Uterus (tissue), 2 donors: ENCODE data around the gene FMN1.

Experiments used
- POLR2A ChIP-seq, 2 donors: fragments of 450-650 bp; IDR thresholded peaks; one replicate each; pipeline ENCODE4 v1.6.1; 2016; ENCODE audit warnings: antibody characterized with exemption in 2 of 2, mild to moderate bottlenecking in 1 of 2, moderate library complexity in 1 of 2
- TF ChIP-seq, protein P1 (sequence below), 4 experiments: fragments of 200-600 bp in 2 of 4; fragments of 450-650 bp in 2 of 4; sonication (generic) in 2 of 4; IDR thresholded peaks; one replicate each; pipeline ENCODE4 v1.5.1; 2016 to 2019; ENCODE audit warnings: antibody characterized with exemption in 4 of 4, mild to moderate bottlenecking in 2 of 4, moderate library complexity in 1 of 4

DNA sequence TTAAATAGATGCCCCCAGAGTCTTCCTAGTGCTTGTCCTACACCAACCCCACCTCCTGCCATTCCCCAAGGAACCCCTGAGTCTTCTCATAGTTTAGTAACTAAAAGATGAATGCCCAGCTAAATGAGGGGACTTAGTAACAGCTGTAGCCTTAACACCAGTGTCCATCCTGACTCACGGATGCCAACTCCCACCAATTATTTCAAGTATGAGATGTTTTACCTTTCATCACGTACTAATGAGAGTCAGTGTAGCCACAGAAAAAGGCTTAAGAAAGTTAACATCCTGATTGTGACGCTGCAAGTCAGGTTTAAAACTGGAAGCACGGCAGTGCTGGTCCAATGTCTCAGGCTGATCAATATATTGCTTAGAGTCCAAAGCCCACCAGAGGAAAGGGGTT, 109.9 kb downstream of the FMN1 start:
- TF ChIP-seq, protein P1, sequence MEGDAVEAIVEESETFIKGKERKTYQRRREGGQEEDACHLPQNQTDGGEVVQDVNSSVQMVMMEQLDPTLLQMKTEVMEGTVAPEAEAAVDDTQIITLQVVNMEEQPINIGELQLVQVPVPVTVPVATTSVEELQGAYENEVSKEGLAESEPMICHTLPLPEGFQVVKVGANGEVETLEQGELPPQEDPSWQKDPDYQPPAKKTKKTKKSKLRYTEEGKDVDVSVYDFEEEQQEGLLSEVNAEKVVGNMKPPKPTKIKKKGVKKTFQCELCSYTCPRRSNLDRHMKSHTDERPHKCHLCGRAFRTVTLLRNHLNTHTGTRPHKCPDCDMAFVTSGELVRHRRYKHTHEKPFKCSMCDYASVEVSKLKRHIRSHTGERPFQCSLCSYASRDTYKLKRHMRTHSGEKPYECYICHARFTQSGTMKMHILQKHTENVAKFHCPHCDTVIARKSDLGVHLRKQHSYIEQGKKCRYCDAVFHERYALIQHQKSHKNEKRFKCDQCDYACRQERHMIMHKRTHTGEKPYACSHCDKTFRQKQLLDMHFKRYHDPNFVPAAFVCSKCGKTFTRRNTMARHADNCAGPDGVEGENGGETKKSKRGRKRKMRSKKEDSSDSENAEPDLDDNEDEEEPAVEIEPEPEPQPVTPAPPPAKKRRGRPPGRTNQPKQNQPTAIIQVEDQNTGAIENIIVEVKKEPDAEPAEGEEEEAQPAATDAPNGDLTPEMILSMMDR (IDR thresholded peaks at IDR 0.05): no peak
- TF ChIP-seq POLR2A (IDR thresholded peaks at IDR 0.05): no peak
